Lung microvascular endothelial cell (primary cell): ENCODE results near the gene SUN3. TPM values are rescaled to one million over a fixed set of nuclear protein-coding genes. Genes with fewer than 3 reads are reported as not detected.

Experiments used
- DNase-seq, 2 donors: peaks; one replicate each; pipeline versions ENCODE4 v3.0.0 to v3.0.0-alpha.2; 2010; ENCODE audit warnings: low read depth in 2 of 2
- total RNA-seq: library from RNA; depleted of rRNA; stranded (reverse); fragments of >200 nt; gene quantifications from 2 replicates; pipeline ENCODE4 v1.2.1, GENCODE V29; 2014

SUN3 gene
- total RNA-seq, 1 donor from 2014 or later: not detected

DNA sequence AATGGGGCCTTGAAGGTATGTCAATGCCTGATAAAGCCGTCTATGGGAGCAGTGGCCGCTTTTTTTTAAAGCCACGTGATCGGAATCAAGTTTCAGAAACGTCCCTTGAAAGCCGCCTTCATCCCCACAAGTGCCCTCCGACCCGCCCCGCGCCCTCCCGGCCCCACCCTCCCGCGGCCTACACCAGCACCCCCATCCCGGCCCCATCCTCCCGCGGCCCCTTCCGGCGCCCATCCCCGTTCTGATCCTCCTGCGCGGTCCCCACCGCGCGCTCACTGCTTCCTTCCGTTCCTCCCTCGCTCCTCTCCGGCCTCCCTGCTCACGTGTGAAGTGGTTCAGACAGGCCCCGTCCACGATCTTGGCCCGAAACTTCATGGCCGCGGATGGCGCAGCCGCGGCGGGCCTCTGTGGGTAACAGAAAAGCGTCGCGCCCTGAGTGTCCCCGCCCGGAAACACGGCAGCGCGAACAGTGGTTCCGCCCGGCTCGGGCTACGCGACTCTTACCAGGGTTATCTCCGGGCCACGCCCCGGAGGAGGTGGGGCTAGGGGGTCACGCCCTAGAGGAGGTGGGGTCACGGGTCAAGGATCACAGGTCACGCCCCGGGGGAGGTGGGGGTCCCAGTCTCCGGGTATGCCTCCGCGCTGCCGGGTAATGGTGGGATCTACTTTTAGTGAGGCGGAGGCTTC, 49.6 kb downstream of the SUN3 start, which contains the start of gene HUS1:
HUS1 (minus strand) TSS at position 471 of the 687 bp plus-strand sequence; CDS start at position 375, 96 bp downstream.
- peak; percentile 70 to 71 for DNase-seq

DNA sequence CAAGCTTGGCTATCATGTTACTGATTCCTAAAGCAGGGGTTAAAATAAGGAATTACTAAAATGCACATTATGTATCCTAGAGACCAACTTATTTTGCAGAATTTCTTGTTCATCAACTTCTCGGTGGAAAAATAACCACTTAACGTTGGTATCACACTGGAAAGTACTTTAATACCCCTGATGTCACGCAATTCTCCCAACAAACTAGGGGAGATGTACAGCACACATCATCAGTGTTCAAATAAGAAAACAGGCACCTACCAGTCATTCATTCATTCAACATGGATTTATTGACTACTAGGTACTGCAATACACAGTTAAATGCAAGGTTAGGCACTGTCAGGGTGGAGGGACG, 50.1 kb downstream of the SUN3 start:
- no peak for DNase-seq

- DNase-seq: no peak
These were observed 55.2 kb downstream of the SUN3 start for GRCh38 chr7:47973739-47974138.

DNA sequence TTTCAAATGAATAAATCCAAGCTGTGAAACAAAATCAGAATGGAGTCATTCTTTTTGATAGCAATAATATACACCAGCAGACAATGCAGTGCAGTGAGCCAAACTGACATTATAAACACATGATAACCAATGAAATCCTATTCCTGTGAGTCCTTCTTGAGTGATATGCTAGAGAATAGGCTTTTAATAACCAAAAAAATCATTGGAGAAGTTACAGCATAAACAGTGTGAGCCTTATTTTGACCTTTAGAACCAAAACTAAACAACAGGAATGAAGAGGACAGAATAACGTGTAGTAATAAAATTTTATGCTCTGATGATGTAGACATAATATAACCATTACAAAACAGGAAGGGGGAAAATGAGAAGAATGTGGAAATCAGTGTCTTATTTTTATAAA, 58.1 kb downstream of the SUN3 start:
- peak; percentile 39 to 64 for DNase-seq

GRCh38 chr7:47968847-47969774, 59.8 kb downstream of the SUN3 start:
- peak; percentile 83 to 85 for DNase-seq

DNA sequence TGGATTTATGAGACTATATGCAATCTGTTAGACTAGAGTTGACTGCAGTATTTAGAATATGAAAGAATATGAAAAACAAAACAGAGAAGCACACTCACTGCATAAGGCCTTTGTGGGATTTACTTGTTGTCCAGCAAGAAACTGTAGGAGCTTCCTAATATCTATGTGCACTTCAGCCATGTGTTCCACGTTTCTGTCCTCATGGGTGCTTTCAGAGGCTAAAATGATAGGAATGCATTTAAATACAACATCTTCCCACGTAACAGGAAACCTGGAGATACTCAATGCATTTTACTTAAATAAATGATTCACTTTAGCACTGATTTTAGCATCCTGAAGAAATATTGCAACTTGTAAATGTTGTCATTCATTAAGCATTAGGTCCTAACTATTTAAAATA, 61.2 kb downstream of the SUN3 start:
- no peak for DNase-seq

DNA sequence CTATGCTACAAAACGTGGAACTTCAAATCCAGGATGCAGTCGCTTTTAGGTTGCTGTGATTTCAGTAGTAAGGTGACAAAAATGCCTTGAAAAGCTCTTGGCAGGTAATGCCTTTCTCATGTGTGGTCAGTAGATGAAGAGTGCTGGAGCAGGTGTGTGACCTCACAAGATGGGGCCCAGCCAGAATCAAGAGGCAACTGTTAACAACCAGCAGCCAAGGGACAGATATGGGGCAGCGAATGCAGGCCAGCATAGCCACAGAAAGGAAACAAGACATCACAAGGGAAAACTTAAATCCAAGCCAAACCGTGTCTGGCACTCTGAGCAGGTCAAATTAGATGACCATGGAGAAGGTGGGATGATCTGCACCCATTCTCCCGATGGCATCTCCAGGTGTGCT, 61.8 kb downstream of the SUN3 start:
- no peak for DNase-seq

- DNase-seq: no peak
These were observed 63.5 kb downstream of the SUN3 start for GRCh38 chr7:47965456-47965855.

GRCh38 chr7:47962262-47962661, 66.6 kb downstream of the SUN3 start:
- no peak for DNase-seq

DNA sequence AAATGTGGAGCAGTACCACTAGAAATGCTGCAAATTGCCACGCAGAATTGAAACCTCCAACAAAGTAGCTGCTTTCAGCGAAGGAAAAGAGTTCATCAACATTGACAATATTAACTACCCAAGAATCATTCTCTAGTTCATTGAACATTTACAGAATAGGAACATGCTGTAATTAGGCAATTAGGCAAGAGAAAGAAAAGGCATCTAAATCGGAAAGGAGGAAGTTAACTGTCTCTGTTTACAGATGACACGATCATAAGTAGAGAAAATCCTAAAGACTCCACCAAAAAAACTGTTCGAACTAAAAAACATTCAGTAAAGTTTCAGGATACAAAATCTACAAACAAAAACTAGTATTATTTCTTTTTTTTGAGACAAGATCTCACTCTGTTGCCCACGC, 71.8 kb downstream of the SUN3 start:
- DNase-seq: no peak

DNA sequence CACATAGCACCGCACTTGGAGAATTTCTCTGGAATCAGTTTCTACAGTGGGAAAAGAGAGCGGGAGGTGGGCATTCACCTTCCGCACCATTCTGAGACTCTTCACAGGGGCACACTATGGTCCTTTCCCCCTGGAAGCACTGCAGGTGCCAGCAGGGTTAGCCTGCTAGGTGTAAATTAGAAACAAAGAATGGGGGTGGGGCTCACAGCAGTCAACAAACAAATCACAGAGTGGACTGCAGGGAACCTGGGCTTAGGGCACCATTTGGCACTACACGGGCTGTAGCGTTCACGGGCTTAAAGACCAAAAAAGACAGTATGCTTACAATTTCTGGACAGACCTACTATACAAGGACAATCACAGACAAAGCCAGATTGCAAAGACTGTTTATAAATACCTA, 72.7 kb downstream of the SUN3 start:
- DNase-seq: no peak

GRCh38 chr7:47954231-47954911, 74.5 kb downstream of the SUN3 start:
- DNase-seq: no peak

DNA sequence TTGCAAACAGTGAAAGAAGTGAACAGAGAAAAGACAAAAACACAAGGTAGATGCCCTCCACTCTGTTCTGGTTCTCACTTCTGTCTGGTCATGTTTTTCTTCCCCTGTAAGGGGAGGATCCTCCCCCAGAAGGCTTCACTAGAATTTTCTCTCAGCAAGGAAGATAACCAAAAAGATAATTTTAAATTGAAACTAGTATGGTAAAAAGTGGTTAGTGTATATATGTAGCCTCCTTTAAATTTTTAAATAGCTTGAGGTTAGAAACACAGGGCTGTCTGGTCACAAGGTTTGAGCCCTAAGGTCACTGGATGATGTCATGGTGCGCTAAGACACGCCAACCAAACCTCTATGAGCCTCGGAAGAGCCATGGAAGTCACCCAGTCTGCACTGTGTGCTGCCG, 75.1 kb downstream of the SUN3 start:
- no peak for DNase-seq

GRCh38 chr7:47952224-47952623, 76.7 kb downstream of the SUN3 start:
- DNase-seq: no peak

DNA sequence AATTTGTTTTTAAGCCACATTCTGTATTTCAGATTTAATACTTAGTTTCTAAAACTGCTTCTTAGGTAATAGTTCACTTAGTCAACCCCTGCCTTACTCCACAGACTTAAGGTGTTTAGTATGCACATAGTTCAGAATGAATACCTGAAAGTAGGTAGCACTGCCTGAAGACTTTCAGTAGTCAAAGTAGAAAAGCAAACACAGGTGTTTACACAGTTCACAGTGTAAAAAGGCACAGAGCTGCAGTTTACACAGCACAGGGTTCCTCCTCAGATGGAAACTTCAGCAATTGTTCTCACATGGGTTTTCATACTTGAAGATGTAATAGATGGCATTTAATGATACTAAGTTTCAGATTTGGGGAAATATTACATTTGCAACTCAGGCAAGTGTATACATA, 77.5 kb downstream of the SUN3 start:
- DNase-seq: no peak

DNA sequence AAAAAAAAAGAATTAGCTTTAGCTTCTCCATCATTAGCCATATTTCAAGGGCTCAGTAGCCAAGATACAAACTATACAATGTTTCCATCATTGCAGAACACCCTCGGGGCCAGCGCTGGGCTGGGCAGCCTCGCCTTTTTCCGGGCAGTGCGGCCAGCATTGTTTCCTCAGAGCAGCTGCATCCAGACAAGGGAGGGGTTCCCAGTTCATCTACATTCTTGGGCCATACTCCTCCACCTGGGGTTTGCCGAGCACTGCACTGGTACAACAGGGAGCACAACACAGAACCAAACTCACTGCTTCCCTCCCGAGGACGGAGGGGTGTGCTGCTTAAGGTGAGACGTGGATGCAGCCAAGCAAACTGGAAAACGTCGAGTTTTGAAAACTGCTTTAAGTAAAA, 78.2 kb downstream of the SUN3 start:
- DNase-seq: peak; percentile 56 to 79

DNA sequence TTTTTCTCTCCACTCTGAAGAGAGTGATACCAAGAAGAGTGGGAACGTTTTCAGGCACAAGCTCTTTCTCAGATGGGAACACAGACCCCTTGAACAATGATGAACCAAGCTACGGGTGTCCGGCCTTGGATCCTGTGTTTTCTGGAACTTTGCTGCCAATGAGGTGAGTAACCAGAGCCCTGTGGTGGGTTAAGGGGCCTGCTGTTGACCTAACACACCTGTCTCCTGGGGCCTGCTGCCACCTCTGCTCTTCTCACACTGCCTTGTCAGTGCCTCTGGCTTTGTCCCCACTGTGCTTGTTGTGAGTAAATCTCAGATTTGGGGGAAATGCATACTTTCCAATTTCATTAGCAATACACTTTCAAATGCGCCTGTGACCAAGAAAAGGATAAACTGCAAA, 79.2 kb downstream of the SUN3 start:
- no peak for DNase-seq

DNA sequence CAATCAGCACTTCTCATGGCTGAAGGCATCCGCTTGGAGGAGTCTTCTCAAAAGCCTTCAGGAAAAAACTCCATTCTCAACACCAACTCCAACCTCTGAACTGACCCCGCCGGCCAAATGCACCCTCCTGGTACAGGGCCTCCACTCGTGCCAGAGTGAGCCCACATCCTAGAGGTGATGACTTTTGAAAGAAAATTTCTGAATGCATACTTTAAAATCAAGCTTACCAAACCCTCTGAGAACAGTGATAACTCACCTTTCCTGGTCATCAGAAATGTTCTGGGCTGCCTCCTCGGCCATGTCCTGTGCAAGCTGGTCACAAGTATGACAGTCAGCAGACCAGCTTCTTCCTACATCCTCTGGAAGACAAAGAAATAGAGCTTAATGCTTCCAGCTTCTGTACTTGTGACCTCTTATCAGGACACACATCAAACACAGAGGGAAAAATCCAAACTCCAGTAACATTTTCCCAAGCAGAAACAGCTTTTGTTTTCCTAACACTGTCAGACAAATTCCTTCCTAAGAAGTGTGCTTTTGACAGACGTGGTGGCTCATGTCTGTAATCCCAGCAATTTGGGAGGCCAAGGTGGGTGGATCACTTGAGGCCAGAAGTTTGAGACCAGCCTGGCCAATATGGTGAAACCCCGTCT, 80.6 kb downstream of the SUN3 start, which contains the start of gene PKD1L1:
PKD1L1 (minus strand) TSS at position 326 of the 650 bp plus-strand sequence; CDS start at position 300, 26 bp downstream.
- DNase-seq: peak in 1 of 2 donors; percentile 64

- DNase-seq: no peak
These were observed 81.6 kb downstream of the SUN3 start for GRCh38 chr7:47947355-47947749.

DNA sequence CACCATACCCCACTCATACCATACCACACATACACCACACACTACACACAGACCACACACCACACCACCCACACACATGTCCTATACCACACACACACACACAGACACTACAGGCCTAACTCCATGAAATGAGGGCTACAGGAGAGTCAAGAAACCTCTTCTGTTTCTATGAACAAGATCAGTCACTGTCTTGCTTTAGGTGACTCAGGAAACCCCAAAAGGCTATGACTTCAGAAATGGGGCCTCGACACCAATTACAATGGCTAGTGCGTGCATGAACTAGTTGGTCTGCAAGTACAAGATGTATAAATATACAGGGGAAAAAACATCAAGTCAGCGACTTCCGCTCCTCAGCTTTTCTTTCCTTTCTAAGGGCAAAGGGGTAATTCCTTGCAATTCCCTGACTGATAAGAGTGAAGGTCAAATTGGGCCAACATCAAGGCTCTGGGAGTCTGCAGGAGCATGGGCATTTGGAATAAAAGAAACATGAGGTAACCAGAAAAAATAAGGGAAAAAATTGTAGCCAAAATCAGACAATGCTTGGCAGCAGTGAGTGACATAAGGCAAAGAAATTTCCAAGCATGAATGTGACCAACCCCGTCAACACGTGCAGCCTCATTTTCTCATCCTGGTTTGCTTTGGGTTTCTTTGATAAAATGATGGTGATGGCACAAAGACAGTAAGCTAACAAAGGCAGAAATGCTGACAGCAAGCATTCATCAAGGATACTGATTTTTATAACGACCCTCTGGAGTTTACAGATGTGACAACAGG, 82.1 kb downstream of the SUN3 start:
- DNase-seq: peak; percentile 50 to 91
